GM19395 (cell line): ENCODE measurements around the gene SETD7.

ENCODE experiments used
- ATAC-seq: cut with Tn5 transposase; IDR thresholded peaks from one replicate; pipeline ENCODE4 v1.9.1; 2021; ENCODE audit warnings: mild to moderate bottlenecking, moderate library complexity; ENCODE audit not compliant: unreplicated experiment

SETD7 gene

DNA sequence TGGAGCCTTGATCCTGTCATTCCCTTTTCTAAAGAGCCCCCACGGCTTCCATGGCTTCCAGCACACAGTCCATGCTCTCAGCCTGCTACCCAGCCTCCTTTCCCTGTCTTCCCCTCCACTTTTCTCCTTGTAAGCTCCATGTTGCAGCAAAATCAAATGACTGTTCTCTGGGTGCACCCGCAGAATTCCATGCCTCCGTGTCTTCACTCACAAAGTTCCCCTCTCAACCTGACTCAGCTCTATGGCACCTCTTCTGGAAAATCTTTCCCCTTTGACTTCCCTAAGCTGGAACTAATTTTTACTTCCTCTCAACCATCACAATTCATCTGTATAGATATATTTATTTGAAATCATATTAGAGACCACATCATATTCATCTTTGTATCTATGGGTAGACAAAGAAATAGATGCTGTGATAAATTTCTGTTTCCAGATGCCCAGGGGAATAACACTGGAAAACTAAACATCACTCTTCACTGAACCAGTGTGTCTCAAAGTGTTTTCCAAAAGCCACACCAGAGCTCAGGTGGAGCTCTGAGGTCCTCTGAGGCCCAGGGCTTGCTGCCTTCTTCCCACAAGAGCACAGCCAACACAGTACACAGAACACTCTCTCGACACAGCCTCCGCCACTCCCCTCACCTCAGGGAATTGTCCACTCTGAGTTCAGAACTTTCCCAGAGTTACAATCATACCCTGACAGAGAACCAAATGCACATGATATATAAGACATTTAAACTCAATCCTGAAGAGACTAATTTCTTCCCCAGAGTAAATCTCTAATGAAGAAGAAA, 3.3 kb downstream of the SETD7 start:
- ATAC-seq = no peak

- no peak for ATAC-seq
These were observed 5.1 kb downstream of the SETD7 start for GRCh38 chr4:139550724-139551429.

- ATAC-seq = no peak
These were observed 8.0 kb downstream of the SETD7 start for GRCh38 chr4:139547979-139548378.

DNA sequence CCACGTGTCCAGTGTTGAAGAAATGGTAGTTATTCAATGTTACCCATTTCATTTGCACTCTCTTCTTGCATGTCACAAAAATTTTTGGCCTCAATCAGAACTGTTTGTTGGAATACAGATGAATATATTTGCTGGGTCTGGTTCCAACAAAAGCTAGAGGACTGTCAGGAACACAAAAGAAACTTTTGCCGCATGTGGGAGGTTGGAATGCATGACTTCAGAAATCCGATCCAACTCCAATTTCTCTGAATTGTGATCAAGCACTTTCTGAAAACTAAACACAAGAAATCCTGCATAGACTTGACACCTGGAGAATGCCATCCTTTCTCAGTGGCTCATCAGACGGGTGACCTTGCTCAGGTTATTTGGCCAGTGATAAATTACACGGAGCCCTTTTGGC, 15.4 kb downstream of the SETD7 start:
- no peak for ATAC-seq

- no peak for ATAC-seq
These were observed 15.9 kb downstream of the SETD7 start for GRCh38 chr4:139540161-139540560.

- ATAC-seq = no peak
These were observed 18.7 kb downstream of the SETD7 start for GRCh38 chr4:139537292-139537691.

- ATAC-seq = no peak
These were observed 20.2 kb downstream of the SETD7 start for GRCh38 chr4:139535871-139536234.

- ATAC-seq = no peak
These were observed 20.7 kb downstream of the SETD7 start for GRCh38 chr4:139535228-139535870.

DNA sequence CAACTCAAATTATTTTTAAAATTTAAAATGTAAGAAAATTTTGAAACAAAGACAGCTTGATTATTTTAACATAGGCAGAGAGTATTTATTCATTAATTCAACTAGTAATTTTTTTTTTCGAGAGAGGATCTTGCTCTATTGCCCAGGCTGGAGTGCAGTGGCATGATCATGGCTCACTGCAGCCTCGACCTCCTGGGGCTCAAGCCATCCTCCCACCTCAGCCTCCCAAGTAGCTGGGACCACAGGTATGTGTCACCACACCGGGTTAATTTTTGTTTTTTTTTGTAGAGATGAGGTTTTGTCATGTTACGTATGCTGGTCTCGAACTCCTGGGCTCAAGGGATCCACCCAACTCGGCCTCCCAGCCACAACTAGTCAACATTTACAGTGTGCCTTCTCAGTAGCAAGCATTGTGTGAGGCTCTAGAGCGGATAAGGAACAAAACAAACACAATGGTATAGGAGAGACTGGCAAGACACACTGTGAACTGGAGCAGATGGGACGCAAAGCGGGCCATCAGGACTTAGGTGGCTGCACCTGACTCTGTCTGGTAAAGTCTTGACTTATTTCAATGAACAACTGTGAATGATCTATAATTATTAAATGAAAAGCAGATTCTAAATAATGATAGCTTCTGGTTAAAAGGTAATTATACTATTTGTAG, 21.6 kb downstream of the SETD7 start:
- ATAC-seq = no peak

- ATAC-seq = no peak
These were observed 22.5 kb downstream of the SETD7 start for GRCh38 chr4:139533511-139533910.

DNA sequence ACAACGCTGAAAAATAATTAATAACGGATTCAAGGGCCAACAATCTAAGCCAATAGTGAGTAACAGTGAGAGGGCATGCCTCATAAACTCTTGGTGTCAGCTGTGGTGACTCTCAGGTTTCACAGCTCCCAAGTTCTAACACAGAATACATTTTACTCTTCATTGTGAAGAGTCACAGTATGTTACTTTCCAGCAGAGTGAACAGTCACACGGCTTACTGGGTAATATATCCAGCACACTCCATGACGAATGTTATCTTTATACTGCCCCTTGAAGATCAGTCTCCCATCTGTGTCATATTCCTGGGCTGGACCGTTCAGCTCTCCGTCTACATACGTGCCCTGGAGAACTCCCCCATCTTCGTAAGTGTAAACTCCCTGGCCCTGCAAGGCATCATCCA, 23.1 kb downstream of the SETD7 start:
- ATAC-seq = no peak

DNA sequence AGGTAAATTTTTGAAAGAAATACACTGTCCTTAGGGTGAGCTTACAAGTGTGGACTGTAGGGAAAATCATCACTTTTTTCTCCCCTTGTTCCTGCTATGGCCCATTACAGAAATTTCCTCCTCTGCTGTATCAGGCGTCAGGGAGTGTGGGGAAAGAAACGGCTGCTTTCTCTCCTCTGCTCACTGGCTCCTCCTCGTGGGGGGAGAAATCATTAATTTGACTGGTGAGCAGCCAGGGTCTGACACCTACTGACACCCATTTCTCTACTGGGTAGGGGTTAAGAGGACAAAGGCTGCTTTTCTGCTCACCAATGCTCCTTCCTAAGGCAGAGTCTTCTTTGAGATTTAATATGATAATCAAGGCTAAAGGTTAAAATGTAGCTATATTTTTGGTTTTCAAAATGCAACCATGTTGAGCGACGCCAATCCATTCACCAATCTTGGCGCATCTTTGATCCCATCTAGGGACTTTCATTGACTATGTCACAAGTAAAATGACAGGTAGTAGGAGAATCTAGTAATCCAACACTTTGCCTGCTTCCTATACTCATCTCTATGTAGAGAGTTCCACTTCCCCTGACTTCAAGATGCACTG, 25.1 kb downstream of the SETD7 start:
- ATAC-seq = no peak

GRCh38 chr4:139528377-139529005, 27.5 kb downstream of the SETD7 start:
- ATAC-seq = peak; percentile 82

DNA sequence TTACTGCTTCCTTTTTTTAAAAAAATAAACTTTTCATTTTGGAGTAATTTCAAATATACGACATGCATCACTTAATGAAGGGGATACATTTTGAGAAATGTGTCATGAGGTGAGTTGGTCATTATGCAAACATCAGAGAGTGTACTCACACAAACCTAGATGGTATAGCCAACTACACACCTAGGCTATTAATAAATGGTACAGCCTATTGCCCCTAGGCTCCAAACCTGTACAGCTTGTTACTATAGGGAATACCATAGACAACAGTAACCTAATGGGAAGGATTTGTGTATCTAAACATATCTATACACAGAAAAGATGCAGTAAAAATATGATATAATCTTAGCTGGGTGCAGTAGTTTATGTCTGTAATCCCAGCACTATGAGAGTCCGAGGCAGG, 29.1 kb downstream of the SETD7 start:
- ATAC-seq = no peak

- peak; percentile 45 for ATAC-seq
These were observed 30.6 kb downstream of the SETD7 start for GRCh38 chr4:139525414-139525813.

DNA sequence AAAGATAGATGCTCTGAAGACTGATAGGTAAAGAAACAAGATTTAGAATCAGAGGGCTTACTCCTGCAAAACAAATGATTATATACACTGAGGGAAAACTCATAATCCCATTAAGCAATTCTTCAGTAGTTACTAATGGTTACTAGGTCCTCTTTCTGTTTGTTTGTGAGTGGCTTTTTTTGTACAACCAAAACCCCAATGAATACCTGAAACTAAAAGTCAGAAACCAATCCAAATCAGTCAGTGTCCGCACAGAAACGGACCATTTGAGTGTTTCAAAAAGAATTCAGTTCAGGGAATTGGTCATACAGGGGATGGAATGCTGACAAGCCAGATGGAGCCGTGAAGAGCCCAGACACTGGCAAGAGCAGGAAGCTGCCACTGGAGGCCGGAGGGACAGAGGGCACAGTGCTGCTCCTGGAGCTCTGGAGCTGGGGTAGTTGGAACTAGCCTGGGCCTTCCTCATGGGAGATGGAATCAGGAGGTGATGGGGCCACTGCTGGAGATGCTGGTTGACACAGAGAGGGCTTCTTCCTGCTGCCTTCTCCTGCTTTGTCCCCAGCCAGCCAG, 31.9 kb downstream of the SETD7 start:
- peak; percentile 48 for ATAC-seq

DNA sequence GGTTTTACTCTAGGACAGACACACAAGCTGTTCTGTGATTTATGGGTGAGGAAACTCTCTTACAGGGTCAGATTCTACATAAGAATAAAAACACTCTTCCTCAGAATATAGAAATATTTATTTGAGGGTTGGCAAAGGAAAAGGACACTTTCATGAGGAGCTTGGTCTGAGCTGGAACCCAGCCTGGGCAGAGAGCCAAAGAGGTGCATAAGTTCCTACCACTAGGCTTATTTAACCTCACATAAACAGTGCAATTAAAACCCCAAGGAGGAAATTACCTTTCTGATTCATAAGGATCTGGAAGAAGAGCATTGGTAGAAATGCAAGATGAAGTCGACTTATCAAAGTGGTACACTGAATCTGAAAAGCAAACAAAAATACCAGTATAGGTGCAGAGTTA, 32.9 kb downstream of the SETD7 start:
- ATAC-seq = no peak

GRCh38 chr4:139522457-139522856, 33.6 kb downstream of the SETD7 start:
- ATAC-seq = peak; percentile 37

GRCh38 chr4:139521754-139522401, 34.1 kb downstream of the SETD7 start:
- peak; percentile 60 for ATAC-seq

DNA sequence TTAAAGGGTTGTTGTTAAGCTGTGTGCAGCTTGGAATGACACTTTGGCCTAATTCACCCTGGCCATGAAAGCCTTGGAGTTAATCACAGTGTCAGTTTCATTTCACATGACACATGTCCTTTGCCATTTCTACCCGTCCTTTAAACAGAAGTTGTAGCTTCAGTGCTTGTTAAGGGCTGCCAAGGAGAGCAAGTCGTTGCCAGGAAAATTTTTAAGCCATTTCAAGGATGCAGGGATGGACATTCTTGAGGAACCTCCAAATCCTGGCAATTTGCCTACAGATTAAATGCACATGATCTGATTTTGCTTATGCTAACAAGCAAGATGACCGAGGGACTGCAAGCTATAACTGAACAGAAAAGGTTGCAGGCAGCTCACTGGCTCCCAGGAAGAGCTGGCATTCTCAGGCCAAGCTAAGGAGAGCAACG, 40.5 kb downstream of the SETD7 start:
- ATAC-seq = no peak
